GM19351 (cell line): ENCODE data around the gene CPM.

Source experiments
- ATAC-seq: cut with Tn5 transposase; IDR thresholded peaks from one replicate; pipeline ENCODE4 v1.9.1; 2021; ENCODE audit warnings: mild to moderate bottlenecking, moderate library complexity; ENCODE audit not compliant: unreplicated experiment

The CPM gene

GRCh38 chr12:68957273-68957672 lies 24.3 kb upstream of the CPM start:
- no peak for ATAC-seq

GRCh38 chr12:68956466-68956865 lies 23.5 kb upstream of the CPM start:
- no peak for ATAC-seq

GRCh38 chr12:68954811-68955210 lies 21.8 kb upstream of the CPM start:
- ATAC-seq: no peak

GRCh38 chr12:68953536-68953935 lies 20.6 kb upstream of the CPM start:
- no peak for ATAC-seq

- no peak for ATAC-seq
Measured at GRCh38 chr12:68951652-68952051, 18.7 kb upstream of the CPM start.

GRCh38 chr12:68950511-68950910 lies 17.5 kb upstream of the CPM start:
- ATAC-seq: no peak

GRCh38 chr12:68945255-68945654 lies 12.3 kb upstream of the CPM start:
- no peak for ATAC-seq

GRCh38 chr12:68944296-68945076 lies 11.5 kb upstream of the CPM start:
- ATAC-seq: no peak

- ATAC-seq: no peak
Measured at GRCh38 chr12:68943848-68944247, 10.9 kb upstream of the CPM start.

- no peak for ATAC-seq
Measured at GRCh38 chr12:68940731-68941130, 7.8 kb upstream of the CPM start.

GRCh38 chr12:68939505-68939904 lies 6.5 kb upstream of the CPM start:
- no peak for ATAC-seq

GRCh38 chr12:68934392-68934791 lies 1.4 kb upstream of the CPM start:
- no peak for ATAC-seq

- ATAC-seq: peak; percentile 42
Measured at GRCh38 chr12:68932128-68932960, 627 bp downstream of the CPM start.

GRCh38 chr12:68930178-68930577 lies 2.8 kb downstream of the CPM start:
- no peak for ATAC-seq

- ATAC-seq: no peak
Measured at GRCh38 chr12:68924546-68924945, 8.4 kb downstream of the CPM start.

GRCh38 chr12:68919581-68920239 lies 13.3 kb downstream of the CPM start:
- ATAC-seq: no peak

- ATAC-seq: no peak
Measured at GRCh38 chr12:68918960-68919359, 14.0 kb downstream of the CPM start.

GRCh38 chr12:68915055-68915454 lies 17.9 kb downstream of the CPM start:
- no peak for ATAC-seq

GRCh38 chr12:68913682-68914081 lies 19.3 kb downstream of the CPM start:
- no peak for ATAC-seq

- ATAC-seq: no peak
Measured at GRCh38 chr12:68912916-68913315, 20.1 kb downstream of the CPM start.

GRCh38 chr12:68911197-68911718 lies 21.7 kb downstream of the CPM start:
- no peak for ATAC-seq
